Activated naive CD4-positive, alpha-beta T cell treated with anti-CD3 and anti-CD28 coated beads, Interleukin-2, amount 50 U/mL, for 72 hours (primary cell): ENCODE measurements around the gene LNX2. TPM values are rescaled to one million over a fixed set of nuclear protein-coding genes. Genes with fewer than 3 reads are reported as not detected.

ENCODE experiments used
- ATAC-seq, 2 donors: fragments of 150-1000 bp; cut with Tn5 transposase; 2 replicates each; pipeline ENCODE4 v1.10.0; 2021; ENCODE audit warnings: mild to moderate bottlenecking in 2 of 2, moderate library complexity in 2 of 2
- DNase-seq, 2 donors: peaks; one replicate each; pipeline ENCODE4 v3.0.0; 2021 to 2022; ENCODE audit warnings: low spot score in 2 of 2
- H3K27ac Mint-ChIP-seq, 2 donors: one replicate each; pipeline ENCODE4 v1.8.0; 2022; ENCODE audit warnings: mild to moderate bottlenecking in 2 of 2, mixed read lengths in 2 of 2
- H3K36me3 Mint-ChIP-seq, 2 donors: one replicate each; pipeline ENCODE4 v1.8.0; 2022; ENCODE audit warnings: mixed read lengths in 2 of 2
- H3K9me3 Mint-ChIP-seq, 2 donors: one replicate each; pipeline ENCODE4 v1.8.0; 2022; ENCODE audit warnings: mixed read lengths in 2 of 2
- total RNA-seq, 2 donors: library from RNA; stranded (reverse); gene quantifications; one replicate each; pipeline ENCODE4 v1.2.3, GENCODE V29; 2022

LNX2 gene
- total RNA-seq, 2 donors from 2014 or later = 4.9 to 7.7 TPM

DNA sequence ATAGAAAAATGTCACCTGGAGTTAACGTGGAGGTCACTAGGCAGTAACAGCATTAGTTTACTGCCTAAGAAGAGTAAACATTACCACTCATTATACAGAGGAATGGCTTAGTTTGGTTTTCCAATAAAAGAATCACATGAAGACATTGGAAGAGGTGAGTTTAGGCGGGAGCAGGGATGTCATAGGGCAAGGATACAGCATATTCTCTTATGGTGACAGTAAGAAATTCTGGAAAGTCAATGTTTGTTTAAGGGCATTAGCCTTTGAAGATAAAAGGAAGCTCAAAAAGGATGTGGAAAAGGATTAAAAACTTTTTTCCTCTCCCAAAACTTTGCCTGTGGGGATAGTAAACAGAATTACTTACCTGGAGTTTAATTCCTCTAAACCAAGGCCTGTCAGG lies 5.5 kb upstream of the LNX2 start:
- H3K36me3 Mint-ChIP-seq = peaks cover 39 to 54% of the 10 kb centered on the region in 2 donors
- ATAC-seq (no peak), DNase-seq (no peak)
- H3K9me3 Mint-ChIP-seq = no peaks in the 10 kb centered on the region
- H3K27ac Mint-ChIP-seq = no peak overlapping the region

DNA sequence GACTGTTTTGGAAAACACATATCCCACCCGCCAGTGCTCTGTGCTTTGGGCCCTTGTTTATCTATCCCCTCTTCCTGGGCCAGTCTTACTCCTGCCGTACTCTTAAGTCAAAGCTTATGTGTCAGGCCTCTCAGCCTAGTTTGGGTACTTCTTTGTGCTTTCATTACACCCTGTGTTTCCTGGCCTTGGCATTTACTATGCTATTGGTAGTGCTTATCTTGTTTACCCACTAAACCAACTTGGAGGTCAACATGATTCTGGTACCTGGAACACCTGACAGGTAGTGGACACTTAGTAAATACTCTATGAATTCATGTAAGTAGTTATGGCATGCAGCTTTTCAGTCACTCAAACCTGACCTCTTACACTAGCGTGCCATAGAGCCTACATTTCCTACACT lies 3.7 kb upstream of the LNX2 start:
- ATAC-seq = no peak
- no peaks in the 10 kb centered on the region for H3K9me3 Mint-ChIP-seq
- DNase-seq = no peak
- H3K27ac Mint-ChIP-seq = no peak overlapping the region
- H3K36me3 Mint-ChIP-seq = peaks cover 43 to 54% of the 10 kb centered on the region in 2 donors

DNA sequence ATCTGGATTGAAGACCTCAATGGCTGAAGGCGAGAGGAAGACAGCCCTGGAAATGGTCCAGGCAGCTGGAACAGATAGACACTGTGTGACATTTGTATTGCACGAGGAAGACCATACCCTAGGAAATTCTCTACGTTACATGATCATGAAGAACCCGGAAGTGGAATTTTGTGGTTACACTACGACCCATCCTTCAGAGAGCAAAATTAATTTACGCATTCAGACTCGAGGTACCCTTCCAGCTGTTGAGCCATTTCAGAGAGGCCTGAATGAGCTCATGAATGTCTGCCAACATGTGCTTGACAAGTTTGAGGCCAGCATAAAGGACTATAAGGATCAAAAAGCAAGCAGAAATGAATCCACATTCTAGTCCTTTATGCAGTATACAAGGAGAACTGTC lies 2.6 kb upstream of the LNX2 start:
- Mint-ChIP-seq H3K27ac (peak overlapping the region in 1 of 2 donors; percentile 94), H3K9me3 (no peaks in the 10 kb centered on the region), H3K36me3 (peaks cover 39 to 49% of the 10 kb centered on the region in 2 donors)
- DNase-seq (no peak), ATAC-seq (no peak)

DNA sequence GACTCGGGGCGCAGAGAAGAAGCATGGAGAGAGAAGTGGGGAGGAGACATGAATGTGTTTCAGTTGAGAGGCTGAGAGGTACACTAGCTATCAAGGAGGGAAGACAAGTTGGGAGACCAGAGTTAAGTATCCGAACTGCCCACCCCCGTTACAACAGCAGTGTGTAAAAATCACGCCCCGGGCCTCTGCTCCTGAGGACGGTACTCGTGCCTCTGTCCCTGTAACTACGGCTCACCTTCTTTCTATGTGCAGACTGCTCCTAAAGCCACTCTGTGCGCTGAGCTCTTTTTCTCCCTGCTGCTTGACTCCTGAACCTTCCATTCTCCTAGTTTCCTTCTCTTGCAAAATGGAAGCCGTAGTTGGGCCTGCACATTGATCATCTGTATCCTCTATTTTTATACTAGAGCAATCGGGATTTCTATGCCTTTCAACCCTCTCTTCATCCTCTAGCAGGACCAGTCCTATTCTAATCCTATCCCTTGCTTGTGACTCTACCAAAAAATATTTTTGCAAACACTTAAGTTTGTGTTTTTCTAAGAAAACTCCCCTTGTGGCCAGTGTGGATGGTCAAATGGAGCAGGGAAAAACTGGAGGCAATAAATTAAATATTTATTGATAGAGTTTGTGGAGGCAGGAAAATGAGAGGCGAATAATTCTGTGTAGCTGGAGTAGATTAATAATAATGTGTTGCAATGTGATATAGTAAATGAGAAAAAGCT lies 1.9 kb upstream of the LNX2 start:
- DNase-seq (no peak), ATAC-seq (no peak)
- peaks cover 39 to 44% of the 10 kb centered on the region in 2 donors for H3K36me3 Mint-ChIP-seq
- H3K27ac Mint-ChIP-seq = peak overlapping the region; percentile 90 to 94
- H3K9me3 Mint-ChIP-seq = no peaks in the 10 kb centered on the region

DNA sequence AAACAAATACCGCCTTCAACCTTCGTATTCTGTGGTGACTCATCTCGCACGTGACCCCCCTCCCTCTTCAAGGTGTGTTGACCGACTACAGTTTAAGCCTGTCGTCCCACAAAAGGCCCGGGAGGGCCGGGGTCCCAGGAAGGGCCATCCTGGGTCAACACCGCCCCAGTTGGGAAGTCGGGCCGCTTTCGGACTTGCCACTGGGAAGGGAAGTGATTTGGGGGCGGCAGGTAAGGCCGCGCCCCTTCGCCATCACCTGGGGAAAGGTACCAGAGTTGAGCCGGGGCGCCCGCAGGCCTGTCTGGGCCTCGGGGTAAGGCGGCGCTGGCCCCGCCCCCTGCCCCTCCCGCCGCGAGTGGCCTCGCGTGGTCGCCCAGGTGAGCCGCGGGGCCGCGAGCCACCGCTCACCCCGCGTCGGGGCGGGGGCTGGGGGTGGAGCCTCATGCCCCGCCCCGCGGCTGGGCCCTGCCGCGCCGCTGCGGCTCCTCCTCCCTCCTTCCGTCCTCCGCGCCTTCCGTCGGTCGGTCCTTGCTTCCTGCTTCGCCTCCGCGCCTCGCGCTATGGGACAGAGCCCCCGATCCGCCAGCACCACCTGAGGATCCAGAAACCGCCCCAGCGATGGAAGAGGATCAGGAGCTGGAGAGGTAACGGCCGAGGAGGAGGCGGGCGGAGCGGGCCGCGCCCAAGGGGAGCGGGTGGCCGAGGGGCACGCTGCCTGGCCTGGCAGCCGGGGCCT lies 1.2 kb upstream of the LNX2 start, which contains the start of gene POLR1D:
Gene POLR1D, plus strand, starts transcription at position 527 of the 736 bp plus-strand sequence. Its CDS starts 92 bp downstream, at position 619.
- DNase-seq = peak; percentile 77 to 88
- ATAC-seq = peak; percentile 69 to 76
- Mint-ChIP-seq H3K27ac (peak within 1 kb of the TSS; percentile 90 to 95), H3K36me3 (peaks cover 39% of the 10 kb centered on the region in 2 donors), H3K9me3 (no peaks in the 10 kb centered on the region)

DNA sequence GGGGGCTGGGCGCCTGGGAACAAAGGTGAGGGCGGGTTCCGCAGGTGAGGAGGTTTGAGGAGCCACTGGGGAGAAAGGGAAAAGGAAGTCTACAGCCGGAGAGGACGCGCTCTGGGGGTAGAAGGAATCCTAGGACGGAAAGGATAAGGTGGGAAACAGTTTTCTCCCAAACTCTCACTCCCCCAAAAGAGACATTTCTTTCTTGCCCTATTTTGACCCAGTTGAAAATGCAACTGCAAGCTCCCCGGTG lies 712 bp upstream of the LNX2 start:
- H3K27ac Mint-ChIP-seq = peak overlapping the region; percentile 90 to 95
- ATAC-seq (no peak), DNase-seq (no peak)
- no peaks in the 10 kb centered on the region for H3K9me3 Mint-ChIP-seq
- peaks cover 39% of the 10 kb centered on the region in 2 donors for H3K36me3 Mint-ChIP-seq

DNA sequence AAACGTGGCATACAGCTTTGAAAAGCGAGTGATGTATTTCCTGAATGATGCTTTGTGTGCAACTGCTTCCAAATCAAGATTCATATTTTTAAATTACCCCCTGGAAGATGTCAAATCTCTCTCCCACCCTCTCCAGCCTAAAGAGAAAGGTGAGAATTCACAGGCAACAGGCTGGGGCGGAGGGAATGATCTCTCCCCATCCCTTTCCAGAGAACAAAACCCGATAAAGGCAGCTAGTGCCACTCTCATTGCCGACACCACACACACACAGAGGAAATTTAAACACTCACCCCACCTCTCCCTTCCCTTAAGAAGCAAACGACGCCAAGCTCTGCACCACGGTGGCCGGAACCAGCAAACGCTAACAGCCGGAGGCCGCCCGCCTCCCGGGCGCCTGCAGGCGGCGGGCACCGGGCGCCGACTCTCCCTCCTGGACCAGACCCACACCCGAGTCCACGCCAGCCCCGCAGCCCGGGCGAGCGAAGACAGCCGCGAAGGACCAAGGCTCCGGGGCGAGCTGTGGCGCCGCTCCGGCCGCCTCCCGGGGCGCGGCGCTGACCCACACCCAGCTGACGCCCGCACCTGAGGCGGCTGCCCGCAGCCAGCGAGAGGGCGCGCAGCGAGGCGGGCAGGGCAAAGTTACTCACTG lies 477 bp downstream of the LNX2 start:
- DNase-seq = peak in 1 of 2 donors; percentile 42
- no peaks in the 10 kb centered on the region for H3K9me3 Mint-ChIP-seq
- peak; percentile 41 to 52 for ATAC-seq
- peaks cover 29 to 38% of the 10 kb centered on the region in 2 donors for H3K36me3 Mint-ChIP-seq
- H3K27ac Mint-ChIP-seq = peak overlapping the region; percentile 88 to 90

DNA sequence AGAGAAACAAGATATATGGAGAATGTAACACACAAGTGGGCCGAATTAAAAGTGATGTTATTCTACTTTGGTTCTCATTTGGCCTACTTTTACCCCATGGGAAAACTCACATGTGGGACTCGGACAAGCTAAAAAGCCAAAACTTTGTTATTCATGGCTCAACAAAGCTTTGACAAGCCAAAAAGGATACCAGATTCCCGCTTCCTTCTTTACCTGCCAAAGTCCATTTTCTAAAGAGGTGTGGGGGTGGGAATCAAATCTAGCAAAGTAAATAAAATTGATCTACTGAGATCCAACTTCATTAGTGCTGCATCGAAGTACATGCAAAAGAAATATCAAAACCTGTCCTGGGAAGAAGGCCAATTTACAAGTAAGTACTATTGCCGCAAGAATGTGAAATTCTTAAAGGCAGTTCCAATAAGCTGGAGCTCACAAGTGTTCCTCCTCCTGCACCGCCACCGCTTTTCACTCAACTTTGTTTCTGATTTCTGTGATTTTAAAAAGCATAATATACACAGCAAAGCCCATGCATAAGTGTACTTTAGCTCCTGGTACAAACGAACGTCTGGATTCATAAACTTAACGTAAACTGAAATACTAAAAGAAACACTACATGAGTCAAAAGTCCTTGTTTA lies 1.1 kb downstream of the LNX2 start:
- peak overlapping the region in 1 of 2 donors; percentile 90 for H3K27ac Mint-ChIP-seq
- ATAC-seq (no peak), DNase-seq (no peak)
- peaks cover 27 to 39% of the 10 kb centered on the region in 2 donors for H3K36me3 Mint-ChIP-seq
- no peaks in the 10 kb centered on the region for H3K9me3 Mint-ChIP-seq

DNA sequence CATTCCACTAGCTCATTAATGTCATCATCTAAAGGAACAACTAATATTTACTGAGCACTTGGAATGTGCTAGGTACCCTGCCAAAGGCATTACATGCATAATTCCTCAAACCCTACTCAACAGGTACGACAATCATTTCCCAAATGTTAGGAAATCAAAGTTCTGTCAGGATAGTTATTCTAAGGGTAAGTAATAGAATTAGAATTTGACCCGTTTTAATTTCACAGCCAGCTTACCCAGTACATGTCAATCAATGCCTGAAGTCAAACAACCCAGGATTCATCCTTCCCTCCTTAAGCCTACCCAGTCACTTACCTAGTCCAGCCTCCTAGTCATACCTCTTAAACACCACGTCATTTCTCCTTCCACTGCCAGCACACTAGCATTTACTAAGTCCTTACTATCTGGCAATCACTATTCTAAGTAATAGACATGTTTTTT lies 2.4 kb downstream of the LNX2 start:
- ATAC-seq (no peak), DNase-seq (no peak)
- peaks cover 14 to 27% of the 10 kb centered on the region in 2 donors for H3K36me3 Mint-ChIP-seq
- no peak overlapping the region for H3K27ac Mint-ChIP-seq
- H3K9me3 Mint-ChIP-seq = no peaks in the 10 kb centered on the region

DNA sequence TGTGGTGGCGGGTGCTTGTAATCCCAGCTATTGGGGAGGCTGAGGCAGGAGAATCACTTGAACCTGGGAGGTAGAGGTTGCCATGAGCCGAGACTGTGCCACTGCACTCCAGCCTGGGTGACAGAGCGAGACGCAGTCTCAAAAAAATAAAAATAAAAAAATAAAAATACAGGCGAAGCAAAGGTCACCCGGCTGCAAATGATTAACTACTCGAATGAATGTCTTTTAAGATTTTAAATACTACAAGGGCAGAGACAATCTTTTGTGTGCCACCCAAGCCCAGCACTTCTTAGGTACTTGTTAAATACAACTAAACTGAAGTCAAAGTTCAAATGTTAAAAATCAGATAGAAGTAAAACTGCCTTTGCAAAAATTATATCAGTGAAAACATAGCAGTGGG lies 6.7 kb downstream of the LNX2 start:
- peaks cover 0 to 17% of the 10 kb centered on the region in 2 donors for H3K36me3 Mint-ChIP-seq
- no peaks in the 10 kb centered on the region for H3K9me3 Mint-ChIP-seq
- no peak overlapping the region for H3K27ac Mint-ChIP-seq
- ATAC-seq (no peak), DNase-seq (no peak)

DNA sequence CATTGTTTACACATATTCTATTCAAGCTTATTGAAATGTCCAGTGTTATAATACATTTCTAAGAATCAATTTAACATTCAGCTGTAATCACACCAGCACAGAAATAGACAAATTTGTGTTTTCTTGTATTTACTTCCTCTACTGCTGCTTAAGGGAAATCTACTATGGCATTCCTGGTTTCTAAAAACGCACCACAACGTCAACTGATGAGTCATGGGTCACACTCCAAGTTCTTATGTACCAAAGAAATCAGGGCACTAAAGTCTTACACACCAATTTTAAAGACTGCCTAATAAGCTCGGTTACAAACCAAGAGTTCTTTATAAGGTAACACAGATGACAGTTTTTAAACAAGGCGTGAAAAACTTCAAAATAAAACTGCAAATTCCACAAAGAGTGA lies 13.2 kb downstream of the LNX2 start:
- ATAC-seq = no peak
- no peaks in the 10 kb centered on the region for H3K36me3 Mint-ChIP-seq
- no peak overlapping the region for H3K27ac Mint-ChIP-seq
- no peak for DNase-seq
- H3K9me3 Mint-ChIP-seq = peaks cover 0 to 3% of the 10 kb centered on the region in 2 donors

DNA sequence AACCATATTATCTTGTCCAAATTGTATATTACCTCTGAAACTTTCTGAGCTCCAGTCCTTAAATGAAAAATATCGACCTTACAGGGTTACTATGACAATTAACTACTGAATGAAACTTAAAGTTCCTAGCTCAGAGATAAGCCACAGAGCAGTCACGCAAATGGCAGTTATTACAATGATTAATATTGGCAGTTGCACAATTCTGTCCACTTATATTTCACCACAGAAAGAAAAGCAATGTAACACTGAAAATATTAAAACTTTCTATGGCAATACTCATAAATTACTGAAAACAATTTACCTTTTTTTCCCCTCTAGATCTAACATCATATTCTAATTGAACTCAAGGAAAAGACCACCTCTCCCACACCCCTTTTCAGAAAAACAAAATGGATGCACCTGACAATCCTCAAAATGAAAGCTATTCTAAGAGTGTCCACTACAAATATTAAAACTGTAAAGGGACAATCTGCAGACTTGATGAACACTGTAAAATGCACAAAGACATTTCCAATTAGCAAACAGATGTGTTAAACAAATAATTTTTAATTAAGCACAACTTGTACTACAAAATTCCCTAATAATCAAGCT lies 14.6 kb downstream of the LNX2 start:
- peaks cover 0 to 3% of the 10 kb centered on the region in 2 donors for H3K9me3 Mint-ChIP-seq
- DNase-seq (no peak), ATAC-seq (no peak)
- H3K27ac Mint-ChIP-seq = no peak overlapping the region
- no peaks in the 10 kb centered on the region for H3K36me3 Mint-ChIP-seq

DNA sequence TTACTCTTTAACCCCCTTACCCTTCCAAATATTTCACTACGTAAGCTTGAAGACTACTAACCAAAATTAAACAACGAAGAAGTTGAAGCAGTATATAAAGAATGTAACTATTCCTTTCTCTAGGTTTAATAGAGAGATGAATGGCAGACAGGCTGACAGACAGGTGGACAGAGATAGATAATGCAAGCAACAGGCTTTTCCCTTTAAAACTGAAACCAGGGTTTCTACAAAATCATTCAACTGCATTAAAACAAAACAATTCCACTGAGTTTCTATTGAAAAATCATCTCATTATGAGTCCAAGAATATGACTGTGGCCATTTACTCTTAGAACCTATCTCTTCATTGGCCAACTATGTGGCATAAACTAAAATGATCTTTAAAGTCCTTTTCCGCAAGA lies 15.2 kb downstream of the LNX2 start:
- ATAC-seq = no peak
- H3K27ac Mint-ChIP-seq = no peak overlapping the region

DNA sequence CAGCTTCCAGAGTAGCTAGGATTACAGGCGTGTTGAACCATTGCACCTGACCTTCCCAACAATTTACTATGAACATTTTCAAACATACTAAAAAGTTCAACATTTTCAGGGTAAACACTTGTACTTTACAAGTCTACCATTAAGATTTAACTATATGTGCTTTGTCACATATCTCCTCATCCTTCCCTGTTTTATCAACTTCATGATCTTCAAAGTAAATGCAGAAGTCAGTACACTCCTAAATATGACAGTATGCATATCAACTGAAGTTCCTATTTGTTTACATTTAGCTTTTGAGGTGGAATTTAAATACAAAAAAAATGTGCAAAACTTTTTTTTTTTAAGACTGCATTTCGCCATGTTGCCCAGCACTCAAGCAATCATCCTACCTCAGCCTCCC lies 18.5 kb downstream of the LNX2 start:
- no peak overlapping the region for H3K27ac Mint-ChIP-seq
- ATAC-seq = no peak
- no peak for DNase-seq
- H3K36me3 Mint-ChIP-seq = no peaks in the 10 kb centered on the region
- peaks cover 0 to 3% of the 10 kb centered on the region in 2 donors for H3K9me3 Mint-ChIP-seq

More for the DNA sequence above, 15.2 kb downstream of the LNX2 start:
- DNase-seq = no peak
- H3K36me3 Mint-ChIP-seq = no peaks in the 10 kb centered on the region
- H3K9me3 Mint-ChIP-seq = peaks cover 0 to 3% of the 10 kb centered on the region in 2 donors

DNA sequence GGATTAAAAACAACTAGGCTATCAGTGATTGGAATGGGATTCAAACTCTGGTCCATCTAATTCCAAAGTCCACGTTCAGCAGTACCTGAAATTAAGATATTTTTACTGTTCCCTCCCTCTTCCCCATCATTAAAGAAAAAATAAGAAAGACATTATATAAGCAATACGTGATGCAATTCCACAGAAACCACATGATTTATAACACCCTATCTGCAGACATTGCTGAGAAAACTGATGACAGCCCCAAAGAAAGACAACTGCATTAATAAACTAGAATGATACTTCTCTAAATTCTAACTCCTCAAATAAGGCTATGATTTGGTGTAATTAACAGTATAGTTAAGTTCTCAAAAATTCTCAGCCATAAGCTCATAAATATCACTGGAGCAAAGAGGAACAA lies 19.1 kb downstream of the LNX2 start:
- Mint-ChIP-seq H3K36me3 (no peaks in the 10 kb centered on the region), H3K9me3 (peaks cover 0 to 3% of the 10 kb centered on the region in 2 donors), H3K27ac (no peak overlapping the region)
- DNase-seq (no peak), ATAC-seq (no peak)

DNA sequence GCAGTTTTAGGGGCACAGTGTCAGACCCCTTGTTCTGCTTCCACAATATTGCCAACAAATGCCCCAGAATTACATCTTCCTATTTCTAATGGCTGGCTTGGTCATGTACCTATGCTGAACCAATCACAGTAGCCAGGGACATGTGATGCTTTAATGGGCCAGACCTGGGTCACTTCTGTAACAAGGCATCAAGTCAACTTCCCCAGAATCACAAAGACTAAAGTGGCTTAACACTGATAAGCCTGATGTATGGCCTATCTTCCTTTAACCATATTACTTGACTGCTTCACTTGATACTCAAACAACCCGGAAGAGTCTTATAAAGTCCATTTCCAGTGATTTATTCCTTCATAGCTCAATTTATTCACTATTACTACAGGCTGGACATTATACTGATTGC lies 19.6 kb downstream of the LNX2 start:
- ATAC-seq (no peak), DNase-seq (no peak)
- Mint-ChIP-seq H3K9me3 (peaks cover 0 to 3% of the 10 kb centered on the region in 2 donors), H3K36me3 (no peaks in the 10 kb centered on the region), H3K27ac (no peak overlapping the region)
